ENCODE measurements around the gene GNRH2.
"Not testable (repeated sequence)": the region's sequence is repeated elsewhere in the genome, so short reads cannot be mapped to it uniquely, and the experiment has no call there.

The GNRH2 gene

GRCh38 chr20:3043322-3043721 is at the start of gene GNRH2:
TSS of gene GNRH2 (plus strand) at chr20:3043622. CDS start at chr20:3044415, 793 bp downstream.
- H3K27me3 ChIP-seq (ENCODE audit: control insufficient read depth, insufficient read depth, low read length) = no peaks in the 10 kb centered on the region
- peaks cover 37% of the 10 kb centered on the region for H3K36me3 ChIP-seq (ENCODE audit: control insufficient read depth, insufficient read depth, low read length)
- H3K9ac ChIP-seq (ENCODE audit: low read length) = no peak within 1 kb of the TSS
- no peak within 1 kb of the TSS for H3K27ac ChIP-seq (ENCODE audit: low read depth, low read length)
- H3K4me3 ChIP-seq (ENCODE audit: low read depth, low read length) = no peak within 1 kb of the TSS
- H3K4me1 ChIP-seq (ENCODE audit: control insufficient read depth, insufficient read depth, low read length) = peaks cover 21% of the 10 kb centered on the region
- no peaks in the 10 kb centered on the region for H3K9me3 ChIP-seq (ENCODE audit: control insufficient read depth, insufficient read depth, low read depth, low read length)

GRCh38 chr20:2995796-2996195 is 47.6 kb upstream of the GNRH2 start:
- no peak overlapping the region for H3K27ac ChIP-seq (ENCODE audit: low read depth, low read length)
- H3K9ac ChIP-seq (ENCODE audit: low read length) = no peak overlapping the region
- H3K36me3 ChIP-seq (ENCODE audit: control insufficient read depth, insufficient read depth, low read length) = peaks cover 39% of the 10 kb centered on the region
- no peaks in the 10 kb centered on the region for H3K9me3 ChIP-seq (ENCODE audit: control insufficient read depth, insufficient read depth, low read depth, low read length)
- no peak overlapping the region for H3K4me3 ChIP-seq (ENCODE audit: low read depth, low read length)
- H3K4me1 ChIP-seq (ENCODE audit: control insufficient read depth, insufficient read depth, low read length) = no peaks in the 10 kb centered on the region
- H3K27me3 ChIP-seq (ENCODE audit: control insufficient read depth, insufficient read depth, low read length) = no peaks in the 10 kb centered on the region

- Histone ChIP-seq H3K27me3 (ENCODE audit: control insufficient read depth, insufficient read depth, low read length) (no peaks in the 10 kb centered on the region), H3K4me3 (ENCODE audit: low read depth, low read length) (no peak overlapping the region), H3K27ac (ENCODE audit: low read depth, low read length) (no peak overlapping the region), H3K9me3 (ENCODE audit: control insufficient read depth, insufficient read depth, low read depth, low read length) (no peaks in the 10 kb centered on the region), H3K4me1 (ENCODE audit: control insufficient read depth, insufficient read depth, low read length) (no peaks in the 10 kb centered on the region), H3K36me3 (ENCODE audit: control insufficient read depth, insufficient read depth, low read length) (peaks cover 19% of the 10 kb centered on the region; the same call in 1 of the 2 replicates), H3K9ac (ENCODE audit: low read length) (no peak overlapping the region)
Measured at GRCh38 chr20:2998728-2999127, 44.7 kb upstream of the GNRH2 start.

- H3K27me3 ChIP-seq (ENCODE audit: control insufficient read depth, insufficient read depth, low read length) = no peaks in the 10 kb centered on the region
- no peaks in the 10 kb centered on the region for H3K9me3 ChIP-seq (ENCODE audit: control insufficient read depth, insufficient read depth, low read depth, low read length)
- peaks cover 14% of the 10 kb centered on the region for H3K36me3 ChIP-seq (ENCODE audit: control insufficient read depth, insufficient read depth, low read length)
- no peaks in the 10 kb centered on the region for H3K4me1 ChIP-seq (ENCODE audit: control insufficient read depth, insufficient read depth, low read length)
- no peak overlapping the region for H3K9ac ChIP-seq (ENCODE audit: low read length)
- H3K27ac ChIP-seq (ENCODE audit: low read depth, low read length) = no peak overlapping the region
- no peak overlapping the region for H3K4me3 ChIP-seq (ENCODE audit: low read depth, low read length)
Measured at GRCh38 chr20:3000852-3001523, 42.4 kb upstream of the GNRH2 start.

GRCh38 chr20:3003416-3003815 is 40.0 kb upstream of the GNRH2 start:
- H3K9ac ChIP-seq (ENCODE audit: low read length) = no peak overlapping the region
- no peak overlapping the region for H3K4me3 ChIP-seq (ENCODE audit: low read depth, low read length)
- no peaks in the 10 kb centered on the region for H3K9me3 ChIP-seq (ENCODE audit: control insufficient read depth, insufficient read depth, low read depth, low read length)
- H3K4me1 ChIP-seq (ENCODE audit: control insufficient read depth, insufficient read depth, low read length) = no peaks in the 10 kb centered on the region
- H3K27me3 ChIP-seq (ENCODE audit: control insufficient read depth, insufficient read depth, low read length) = no peaks in the 10 kb centered on the region
- H3K36me3 ChIP-seq (ENCODE audit: control insufficient read depth, insufficient read depth, low read length) = peaks cover 32% of the 10 kb centered on the region
- no peak overlapping the region for H3K27ac ChIP-seq (ENCODE audit: low read depth, low read length)

- peaks cover 56% of the 10 kb centered on the region for H3K36me3 ChIP-seq (ENCODE audit: control insufficient read depth, insufficient read depth, low read length)
- no peak overlapping the region for H3K9ac ChIP-seq (ENCODE audit: low read length)
- H3K9me3 ChIP-seq (ENCODE audit: control insufficient read depth, insufficient read depth, low read depth, low read length) = no peaks in the 10 kb centered on the region
- H3K27me3 ChIP-seq (ENCODE audit: control insufficient read depth, insufficient read depth, low read length) = no peaks in the 10 kb centered on the region
- H3K4me3 ChIP-seq (ENCODE audit: low read depth, low read length) = no peak overlapping the region
- no peaks in the 10 kb centered on the region for H3K4me1 ChIP-seq (ENCODE audit: control insufficient read depth, insufficient read depth, low read length)
- H3K27ac ChIP-seq (ENCODE audit: low read depth, low read length) = no peak overlapping the region
Measured at GRCh38 chr20:3010985-3011723, 32.3 kb upstream of the GNRH2 start.

GRCh38 chr20:3011752-3012151 is 31.7 kb upstream of the GNRH2 start:
- peaks cover 52% of the 10 kb centered on the region for H3K36me3 ChIP-seq (ENCODE audit: control insufficient read depth, insufficient read depth, low read length)
- H3K27me3 ChIP-seq (ENCODE audit: control insufficient read depth, insufficient read depth, low read length) = no peaks in the 10 kb centered on the region
- no peaks in the 10 kb centered on the region for H3K4me1 ChIP-seq (ENCODE audit: control insufficient read depth, insufficient read depth, low read length)
- no peak overlapping the region for H3K9ac ChIP-seq (ENCODE audit: low read length)
- no peak overlapping the region for H3K4me3 ChIP-seq (ENCODE audit: low read depth, low read length)
- H3K9me3 ChIP-seq (ENCODE audit: control insufficient read depth, insufficient read depth, low read depth, low read length) = no peaks in the 10 kb centered on the region
- H3K27ac ChIP-seq (ENCODE audit: low read depth, low read length) = no peak overlapping the region

GRCh38 chr20:3013771-3014170 is 29.7 kb upstream of the GNRH2 start:
- Histone ChIP-seq H3K4me1 (ENCODE audit: control insufficient read depth, insufficient read depth, low read length) (no peaks in the 10 kb centered on the region), H3K4me3 (ENCODE audit: low read depth, low read length) (no peak overlapping the region)

GRCh38 chr20:3014179-3014578 is 29.2 kb upstream of the GNRH2 start:
- Histone ChIP-seq H3K4me1 (ENCODE audit: control insufficient read depth, insufficient read depth, low read length) (no peaks in the 10 kb centered on the region), H3K27ac (ENCODE audit: low read depth, low read length) (no peak overlapping the region), H3K27me3 (ENCODE audit: control insufficient read depth, insufficient read depth, low read length) (no peaks in the 10 kb centered on the region), H3K9ac (ENCODE audit: low read length) (no peak overlapping the region), H3K36me3 (ENCODE audit: control insufficient read depth, insufficient read depth, low read length) (peaks cover 45% of the 10 kb centered on the region), H3K4me3 (ENCODE audit: low read depth, low read length) (no peak overlapping the region), H3K9me3 (ENCODE audit: control insufficient read depth, insufficient read depth, low read depth, low read length) (no peaks in the 10 kb centered on the region)

More at GRCh38 chr20:3013771-3014170, 29.7 kb upstream of the GNRH2 start:
- Histone ChIP-seq H3K36me3 (ENCODE audit: control insufficient read depth, insufficient read depth, low read length) (peaks cover 49% of the 10 kb centered on the region), H3K9me3 (ENCODE audit: control insufficient read depth, insufficient read depth, low read depth, low read length) (no peaks in the 10 kb centered on the region), H3K27ac (ENCODE audit: low read depth, low read length) (no peak overlapping the region), H3K27me3 (ENCODE audit: control insufficient read depth, insufficient read depth, low read length) (no peaks in the 10 kb centered on the region), H3K9ac (ENCODE audit: low read length) (no peak overlapping the region)

GRCh38 chr20:3014662-3015061 is 28.8 kb upstream of the GNRH2 start:
- H3K9ac ChIP-seq (ENCODE audit: low read length) = no peak overlapping the region
- no peak overlapping the region for H3K4me3 ChIP-seq (ENCODE audit: low read depth, low read length)
- no peaks in the 10 kb centered on the region for H3K4me1 ChIP-seq (ENCODE audit: control insufficient read depth, insufficient read depth, low read length)
- H3K27ac ChIP-seq (ENCODE audit: low read depth, low read length) = no peak overlapping the region
- no peaks in the 10 kb centered on the region for H3K27me3 ChIP-seq (ENCODE audit: control insufficient read depth, insufficient read depth, low read length)
- peaks cover 40% of the 10 kb centered on the region for H3K36me3 ChIP-seq (ENCODE audit: control insufficient read depth, insufficient read depth, low read length)
- H3K9me3 ChIP-seq (ENCODE audit: control insufficient read depth, insufficient read depth, low read depth, low read length) = no peaks in the 10 kb centered on the region

GRCh38 chr20:3015302-3015701 is 28.1 kb upstream of the GNRH2 start:
- peaks cover 36% of the 10 kb centered on the region for H3K36me3 ChIP-seq (ENCODE audit: control insufficient read depth, insufficient read depth, low read length)
- not testable (repeated sequence) for H3K9ac ChIP-seq (ENCODE audit: low read length)

More at GRCh38 chr20:3015302-3015701, 28.1 kb upstream of the GNRH2 start:
- not testable (repeated sequence) for H3K9me3 ChIP-seq (ENCODE audit: control insufficient read depth, insufficient read depth, low read depth, low read length); H3K4me1 ChIP-seq (ENCODE audit: control insufficient read depth, insufficient read depth, low read length); H3K4me3 ChIP-seq (ENCODE audit: low read depth, low read length); H3K27me3 ChIP-seq (ENCODE audit: control insufficient read depth, insufficient read depth, low read length); H3K27ac ChIP-seq (ENCODE audit: low read depth, low read length)

All from HUES6 (cell line).